Stimulated activated memory B cell treated with anti-CD40 and anti-IgM and Interleukin-4, amounts not matched to agents 10 μg/mL and 1 μg/mL and 100 μg/mL, for 72 hours (primary cell): ENCODE data around the gene BCDIN3D.
A peak's percentile ranks its signal among the peaks of the same experiment; 100 is the strongest.

Experiments used
- ATAC-seq: fragments of 150-1000 bp; cut with Tn5 transposase; 2 replicates; pipeline ENCODE4 v1.10.0; 2021
- H3K27ac Mint-ChIP-seq: one replicate; pipeline ENCODE4 v1.8.0; 2022; ENCODE audit warnings: mild to moderate bottlenecking, mixed read lengths
- H3K27me3 Mint-ChIP-seq: one replicate; pipeline ENCODE4 v1.8.0; 2022; ENCODE audit warnings: mixed read lengths
- H3K36me3 Mint-ChIP-seq: one replicate; pipeline ENCODE4 v1.8.0; 2022; ENCODE audit warnings: mixed read lengths
- H3K4me1 Mint-ChIP-seq: one replicate; pipeline ENCODE4 v1.8.0; 2022; ENCODE audit warnings: mixed read lengths
- H3K4me3 Mint-ChIP-seq: one replicate; pipeline ENCODE4 v1.8.0; 2022; ENCODE audit warnings: mild to moderate bottlenecking, moderate library complexity, mixed read lengths
- H3K9me3 Mint-ChIP-seq: one replicate; pipeline ENCODE4 v1.8.0; 2022; ENCODE audit warnings: mixed read lengths

The BCDIN3D gene

GRCh38 chr12:49853671-49854070, 10.8 kb upstream of the BCDIN3D start:
- no peak for ATAC-seq
- Mint-ChIP-seq H3K27ac (no peak overlapping the region), H3K36me3 (no peaks in the 10 kb centered on the region), H3K27me3 (peaks cover 33% of the 10 kb centered on the region), H3K9me3 (no peaks in the 10 kb centered on the region), H3K4me1 (no peaks in the 10 kb centered on the region), H3K4me3 (no peak overlapping the region)

- no peak for ATAC-seq
- Mint-ChIP-seq H3K27me3 (peaks cover 12% of the 10 kb centered on the region), H3K9me3 (no peaks in the 10 kb centered on the region), H3K4me1 (peaks cover 17% of the 10 kb centered on the region), H3K36me3 (no peaks in the 10 kb centered on the region), H3K4me3 (no peak overlapping the region), H3K27ac (no peak overlapping the region)
These were observed 4.3 kb upstream of the BCDIN3D start for GRCh38 chr12:49847161-49847560.

- Mint-ChIP-seq H3K4me1 (peaks cover 28% of the 10 kb centered on the region), H3K27ac (no peak overlapping the region), H3K9me3 (no peaks in the 10 kb centered on the region), H3K27me3 (peaks cover 11% of the 10 kb centered on the region), H3K4me3 (no peak overlapping the region), H3K36me3 (no peaks in the 10 kb centered on the region)
- ATAC-seq, result no peak
These were observed 3.1 kb upstream of the BCDIN3D start for GRCh38 chr12:49846032-49846431.

GRCh38 chr12:49843876-49844437, 1.1 kb upstream of the BCDIN3D start:
- Mint-ChIP-seq H3K4me3 (no peak overlapping the region), H3K9me3 (no peaks in the 10 kb centered on the region), H3K36me3 (no peaks in the 10 kb centered on the region), H3K4me1 (peaks cover 35% of the 10 kb centered on the region), H3K27me3 (peaks cover 6% of the 10 kb centered on the region), H3K27ac (no peak overlapping the region)
- no peak for ATAC-seq

GRCh38 chr12:49843411-49843810, 505 bp upstream of the BCDIN3D start:
- Mint-ChIP-seq H3K9me3 (no peaks in the 10 kb centered on the region), H3K27ac (peak overlapping the region; percentile 91), H3K27me3 (peaks cover under 1% of the 10 kb centered on the region)

GRCh38 chr12:49838973-49839633, 3.8 kb downstream of the BCDIN3D start:
- H3K4me1 Mint-ChIP-seq, result peaks cover 30% of the 10 kb centered on the region
- H3K36me3 Mint-ChIP-seq, result peaks cover 5% of the 10 kb centered on the region
- no peaks in the 10 kb centered on the region for H3K27me3 Mint-ChIP-seq
- no peak overlapping the region for H3K27ac Mint-ChIP-seq
- no peak for ATAC-seq
- no peaks in the 10 kb centered on the region for H3K9me3 Mint-ChIP-seq
- no peak overlapping the region for H3K4me3 Mint-ChIP-seq

More at GRCh38 chr12:49843411-49843810, 505 bp upstream of the BCDIN3D start:
- Mint-ChIP-seq H3K4me3 (peak overlapping the region; percentile 90), H3K36me3 (no peaks in the 10 kb centered on the region), H3K4me1 (peaks cover 36% of the 10 kb centered on the region)
- no peak for ATAC-seq

- H3K9me3 Mint-ChIP-seq, result no peaks in the 10 kb centered on the region
- peaks cover 5% of the 10 kb centered on the region for H3K36me3 Mint-ChIP-seq
- no peak overlapping the region for H3K27ac Mint-ChIP-seq
- no peak for ATAC-seq
- H3K4me3 Mint-ChIP-seq, result no peak overlapping the region
- no peaks in the 10 kb centered on the region for H3K27me3 Mint-ChIP-seq
- peaks cover 13% of the 10 kb centered on the region for H3K4me1 Mint-ChIP-seq
These were observed 10.0 kb downstream of the BCDIN3D start for GRCh38 chr12:49832836-49833421.

GRCh38 chr12:49831717-49832116, 11.2 kb downstream of the BCDIN3D start:
- Mint-ChIP-seq H3K4me3 (no peak overlapping the region), H3K27ac (no peak overlapping the region), H3K4me1 (peaks cover 25% of the 10 kb centered on the region), H3K9me3 (no peaks in the 10 kb centered on the region), H3K36me3 (peaks cover under 1% of the 10 kb centered on the region), H3K27me3 (no peaks in the 10 kb centered on the region)
- no peak for ATAC-seq

GRCh38 chr12:49828133-49829091, 14.5 kb downstream of the BCDIN3D start, which contains the start of gene NCKAP5L:
TSS of gene NCKAP5L (minus strand) at chr12:49828413. CDS start at chr12:49804044, 24,369 bp downstream.
- peak; percentile 98 for ATAC-seq
- H3K36me3 Mint-ChIP-seq, result no peaks in the 10 kb centered on the region
- H3K4me1 Mint-ChIP-seq, result peaks cover 47% of the 10 kb centered on the region
- peak within 1 kb of the TSS; percentile 97 for H3K4me3 Mint-ChIP-seq
- no peaks in the 10 kb centered on the region for H3K9me3 Mint-ChIP-seq
- H3K27ac Mint-ChIP-seq, result peak within 1 kb of the TSS; percentile 86
- no peaks in the 10 kb centered on the region for H3K27me3 Mint-ChIP-seq

GRCh38 chr12:49827401-49828099, 15.4 kb downstream of the BCDIN3D start:
- H3K4me1 Mint-ChIP-seq, result peaks cover 47% of the 10 kb centered on the region
- H3K27me3 Mint-ChIP-seq, result no peaks in the 10 kb centered on the region
- peak; percentile 38 for ATAC-seq
- H3K9me3 Mint-ChIP-seq, result no peaks in the 10 kb centered on the region
- peak overlapping the region; percentile 86 for H3K27ac Mint-ChIP-seq
- no peaks in the 10 kb centered on the region for H3K36me3 Mint-ChIP-seq
- H3K4me3 Mint-ChIP-seq, result peak overlapping the region; percentile 97

GRCh38 chr12:49827051-49827400, 15.9 kb downstream of the BCDIN3D start:
- peaks cover 47% of the 10 kb centered on the region for H3K4me1 Mint-ChIP-seq
- no peaks in the 10 kb centered on the region for H3K27me3 Mint-ChIP-seq
- H3K27ac Mint-ChIP-seq, result no peak overlapping the region
- no peak for ATAC-seq
- H3K36me3 Mint-ChIP-seq, result peaks cover 4% of the 10 kb centered on the region
- no peaks in the 10 kb centered on the region for H3K9me3 Mint-ChIP-seq
- peak overlapping the region; percentile 97 for H3K4me3 Mint-ChIP-seq

- no peak for ATAC-seq
- Mint-ChIP-seq H3K36me3 (peaks cover 5% of the 10 kb centered on the region), H3K27me3 (no peaks in the 10 kb centered on the region), H3K4me3 (no peak overlapping the region), H3K4me1 (peaks cover 53% of the 10 kb centered on the region), H3K9me3 (no peaks in the 10 kb centered on the region), H3K27ac (no peak overlapping the region)
These were observed 16.9 kb downstream of the BCDIN3D start for GRCh38 chr12:49825971-49826421.

- H3K4me3 Mint-ChIP-seq, result no peak overlapping the region
- H3K27ac Mint-ChIP-seq, result peak overlapping the region; percentile 33
- no peaks in the 10 kb centered on the region for H3K27me3 Mint-ChIP-seq
- no peaks in the 10 kb centered on the region for H3K9me3 Mint-ChIP-seq
- H3K36me3 Mint-ChIP-seq, result peaks cover 5% of the 10 kb centered on the region
- H3K4me1 Mint-ChIP-seq, result peaks cover 57% of the 10 kb centered on the region
- no peak for ATAC-seq
These were observed 17.4 kb downstream of the BCDIN3D start for GRCh38 chr12:49825360-49825970.

GRCh38 chr12:49824895-49825294, 18.0 kb downstream of the BCDIN3D start:
- no peaks in the 10 kb centered on the region for H3K9me3 Mint-ChIP-seq
- ATAC-seq, result no peak
- peak overlapping the region; percentile 33 for H3K27ac Mint-ChIP-seq
- no peaks in the 10 kb centered on the region for H3K27me3 Mint-ChIP-seq
- no peak overlapping the region for H3K4me3 Mint-ChIP-seq
- peaks cover 5% of the 10 kb centered on the region for H3K36me3 Mint-ChIP-seq
- H3K4me1 Mint-ChIP-seq, result peaks cover 57% of the 10 kb centered on the region
